Mesendoderm (in vitro differentiated cells): Measurements from ENCODE around the gene KRT73.

Source experiments
- DNase-seq: peaks from one replicate; pipeline ENCODE4 v3.0.0; 2013
- H2AK5ac ChIP-seq: 2 replicates; pipeline ENCODE4 v1.6.1; 2013; ENCODE audit warnings: low read length, inconsistent platforms
- H2BK120ac ChIP-seq: 2 replicates; pipeline ENCODE4 v1.6.1; 2013; ENCODE audit warnings: low read depth, mild to moderate bottlenecking, low read length, moderate library complexity, mixed read lengths
- H2BK15ac ChIP-seq: replicated peaks from 2 replicates; pipeline ENCODE4 v1.6.1; 2013; ENCODE audit warnings: low read depth, mild to moderate bottlenecking, moderate library complexity
- H2BK5ac ChIP-seq: 2 replicates; pipeline ENCODE4 v1.6.1; 2013; ENCODE audit warnings: low read length, inconsistent platforms
- H3K18ac ChIP-seq: 2 replicates; pipeline ENCODE4 v1.6.1; 2013; ENCODE audit warnings: mild to moderate bottlenecking, low read length, mixed read lengths
- H3K23ac ChIP-seq: one replicate; pipeline ENCODE4 v1.6.1; 2013; ENCODE audit warnings: low read length
- H3K27ac ChIP-seq: 2 replicates; pipeline ENCODE4 v1.5.1; 2013; ENCODE audit warnings: low read depth, mild to moderate bottlenecking, inconsistent platforms, low read length, moderate library complexity
- H3K27me3 ChIP-seq: 2 replicates; pipeline ENCODE4 v1.6.1; 2013; ENCODE audit warnings: low read length, control low read depth, mild to moderate bottlenecking, inconsistent platforms; ENCODE audit not compliant: insufficient read depth, poor library complexity
- H3K36me3 ChIP-seq: 2 replicates; pipeline ENCODE4 v1.6.1; 2013; ENCODE audit warnings: low read length, inconsistent platforms; ENCODE audit not compliant: control insufficient read depth, insufficient read depth
- H3K4ac ChIP-seq: one replicate; pipeline ENCODE4 v1.6.1; 2013; ENCODE audit warnings: low read depth, mild to moderate bottlenecking, low read length, moderate library complexity
- H3K4me1 ChIP-seq: 2 replicates; pipeline ENCODE4 v1.6.1; 2013; ENCODE audit warnings: low read depth, low read length, inconsistent platforms; ENCODE audit not compliant: control insufficient read depth
- H3K4me2 ChIP-seq: 2 replicates; pipeline ENCODE4 v1.6.1; 2013; ENCODE audit warnings: low read length
- H3K4me3 ChIP-seq: 2 replicates; pipeline ENCODE4 v1.5.1; 2013; ENCODE audit warnings: mild to moderate bottlenecking, low read length
- H3K56ac ChIP-seq: one replicate; pipeline ENCODE4 v1.6.1; 2013; ENCODE audit warnings: low read length
- H3K79me1 ChIP-seq: 2 replicates; pipeline ENCODE4 v1.6.1; 2013; ENCODE audit warnings: low read length, inconsistent platforms
- H3K79me2 ChIP-seq: 2 replicates; pipeline ENCODE4 v1.6.1; 2013; ENCODE audit warnings: mild to moderate bottlenecking, low read length; ENCODE audit not compliant: control insufficient read depth, insufficient read depth
- H3K9ac ChIP-seq: 2 replicates; pipeline ENCODE4 v1.6.1; 2013; ENCODE audit warnings: low read length, inconsistent platforms
- H4K5ac ChIP-seq: one replicate; pipeline ENCODE4 v1.6.1; 2013; ENCODE audit warnings: low read length
- H4K8ac ChIP-seq: one replicate; pipeline ENCODE4 v1.6.1; 2013; ENCODE audit warnings: low read depth, mild to moderate bottlenecking, control low read depth, low read length, moderate library complexity
- whole genome bisulfite sequencing: extraction: QIAGEN DNeasy Blood & Tissue Kit; methylation state at CpG from one replicate; pipeline ENCODE4 v1.1.7; 2013; ENCODE audit warnings: low lambda C conversion rate, missing lambda C conversion rate; ENCODE audit not compliant: insufficient coverage; ENCODE audit errors: extremely low coverage; 5-methylcytosine and 5-hydroxymethylcytosine counted together

Gene KRT73

GRCh38 chr12:52561880-52562449 lies 56.4 kb downstream of the KRT73 start:
- Histone ChIP-seq H2BK15ac (no peak overlapping the region), H3K4ac (no peak overlapping the region), H3K79me1 (no peaks in the 10 kb centered on the region), H2AK5ac (no peak overlapping the region), H3K79me2 (no peaks in the 10 kb centered on the region), H4K8ac (no peak overlapping the region), H3K18ac (no peak overlapping the region), H3K56ac (no peak overlapping the region), H3K4me2 (no peak overlapping the region), H3K27me3 (no peaks in the 10 kb centered on the region), H3K4me1 (no peaks in the 10 kb centered on the region), H2BK5ac (no peak overlapping the region), H4K5ac (no peak overlapping the region), H3K23ac (no peak overlapping the region), H3K9ac (no peak overlapping the region), H3K27ac (no peak overlapping the region), H3K36me3 (no peaks in the 10 kb centered on the region), H3K4me3 (no peak overlapping the region), H2BK120ac (no peak overlapping the region)
- DNase-seq: peak; percentile 47
- WGBS: no CpG with 5 or more reads among the region's 3 CpGs

DNA sequence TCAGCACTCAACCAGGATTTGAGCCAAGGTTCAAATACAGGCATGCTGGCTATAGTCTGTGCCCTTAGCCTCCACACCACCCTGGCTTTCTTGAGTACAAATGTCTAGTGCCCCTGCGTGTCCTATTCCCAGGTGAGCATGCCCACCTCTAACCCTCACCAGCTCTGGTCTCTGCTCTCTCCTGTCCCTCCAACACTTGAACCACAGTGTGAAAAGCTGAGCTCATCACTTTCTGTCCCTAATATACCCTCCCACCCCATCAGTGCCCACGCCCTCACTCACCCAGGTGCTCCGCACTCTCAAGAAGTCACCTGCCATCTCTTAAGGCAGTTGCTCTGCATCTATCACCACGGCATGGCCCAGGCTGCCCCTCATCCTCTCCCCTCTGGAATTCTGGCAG lies 58.4 kb downstream of the KRT73 start:
- Histone ChIP-seq H4K8ac (no peak overlapping the region), H3K18ac (no peak overlapping the region), H3K79me2 (no peaks in the 10 kb centered on the region), H3K4me2 (no peak overlapping the region), H2BK15ac (no peak overlapping the region), H4K5ac (no peak overlapping the region), H3K4me3 (no peak overlapping the region), H3K9ac (no peak overlapping the region), H3K27ac (no peak overlapping the region), H2BK120ac (no peak overlapping the region), H3K27me3 (no peaks in the 10 kb centered on the region), H3K4me1 (peaks cover 2% of the 10 kb centered on the region), H3K56ac (no peak overlapping the region), H2BK5ac (no peak overlapping the region), H3K79me1 (no peaks in the 10 kb centered on the region), H3K4ac (no peak overlapping the region), H3K23ac (no peak overlapping the region), H3K36me3 (no peaks in the 10 kb centered on the region), H2AK5ac (no peak overlapping the region)
- DNase-seq: no peak
- WGBS: no CpG with 5 or more reads among the region's 4 CpGs

GRCh38 chr12:52558781-52559445 lies 59.4 kb downstream of the KRT73 start:
- Histone ChIP-seq H3K27ac (no peak overlapping the region), H4K8ac (no peak overlapping the region), H3K27me3 (no peaks in the 10 kb centered on the region), H3K23ac (no peak overlapping the region), H2BK120ac (no peak overlapping the region), H3K79me1 (no peaks in the 10 kb centered on the region), H3K18ac (no peak overlapping the region), H3K56ac (no peak overlapping the region), H3K4me3 (no peak overlapping the region), H2BK5ac (no peak overlapping the region), H3K4me2 (no peak overlapping the region), H3K36me3 (no peaks in the 10 kb centered on the region), H3K4ac (no peak overlapping the region), H3K79me2 (no peaks in the 10 kb centered on the region), H3K9ac (no peak overlapping the region), H3K4me1 (peaks cover 2% of the 10 kb centered on the region), H2BK15ac (no peak overlapping the region), H2AK5ac (no peak overlapping the region), H4K5ac (no peak overlapping the region)
- DNase-seq: no peak
- WGBS: no CpG with 5 or more reads among the region's 8 CpGs
